Subcutaneous adipose tissue (tissue), 4 donors: ENCODE data around the gene LTA4H. TPM values are rescaled to one million over a fixed set of nuclear protein-coding genes. Genes with fewer than 3 reads are reported as not detected.

ENCODE experiments used
- CTCF ChIP-seq: fragments of 450-650 bp; IDR thresholded peaks from one replicate; pipeline ENCODE4 v1.5.1; 2016; ENCODE audit warnings: low read depth, mild to moderate bottlenecking, control low read depth, antibody characterized with exemption, moderate library complexity
- total RNA-seq, 4 donors: library from RNA; depleted of rRNA; stranded (reverse); fragments of >200 nt; gene quantifications; one replicate each; pipeline ENCODE4 v1.1.0, GENCODE V29; 2016

The LTA4H gene
- total RNA-seq, 4 donors from 2014 or later: 43.3 to 156 (median 57.0) TPM

DNA sequence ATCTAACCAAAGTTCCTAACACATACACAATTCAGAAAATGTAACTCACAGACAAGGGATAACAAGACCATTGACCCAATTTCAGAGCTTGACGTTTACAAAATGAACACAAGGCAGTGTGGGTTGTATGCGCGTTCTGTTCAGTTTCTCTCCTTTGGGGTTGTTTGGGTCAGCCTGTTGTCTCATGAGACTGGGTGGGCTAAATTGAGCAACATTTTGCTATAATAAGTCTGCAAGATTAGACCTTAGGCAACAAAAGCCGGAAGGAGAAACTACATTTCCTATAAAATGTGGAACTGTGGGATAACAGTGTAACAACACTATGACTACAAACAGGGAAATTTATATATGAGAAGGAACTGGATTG lies 18.8 kb upstream of the LTA4H start:
- TF ChIP-seq CTCF: no peak

GRCh38 chr12:96053476-96054243 lies 18.3 kb upstream of the LTA4H start:
- TF ChIP-seq CTCF: no peak

GRCh38 chr12:96051756-96052485 lies 16.5 kb upstream of the LTA4H start:
- TF ChIP-seq CTCF: no peak

GRCh38 chr12:96050139-96050538 lies 14.8 kb upstream of the LTA4H start:
- TF ChIP-seq CTCF: no peak

- TF ChIP-seq CTCF: no peak
These were observed 13.7 kb upstream of the LTA4H start for GRCh38 chr12:96049101-96049500.

DNA sequence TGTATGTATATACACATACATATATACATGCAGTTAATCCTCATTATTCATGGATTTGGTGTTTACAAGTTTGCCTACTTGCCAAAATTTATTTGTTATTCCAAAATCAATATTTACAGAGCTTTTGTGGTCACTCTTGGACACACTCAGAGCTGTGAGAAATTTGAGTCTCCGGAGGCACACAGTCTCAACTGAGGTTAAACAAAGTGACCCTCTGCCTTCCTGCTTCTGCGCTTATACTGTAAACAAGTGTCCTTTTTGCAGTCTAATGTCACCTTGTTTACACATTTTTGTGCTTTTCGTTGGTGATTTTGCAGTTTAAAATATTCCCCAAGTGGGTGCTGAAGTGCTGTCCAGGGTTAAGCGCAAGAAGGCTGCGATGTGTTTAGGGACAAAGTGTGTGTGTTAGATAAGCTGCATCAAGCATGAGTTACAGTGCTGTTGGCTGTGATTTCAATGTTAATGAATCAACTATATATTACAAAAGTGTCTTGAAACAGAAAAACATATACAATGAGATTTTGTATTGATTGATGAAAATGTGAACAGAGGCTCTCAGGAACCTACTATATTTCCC lies 13.1 kb upstream of the LTA4H start:
- no peak for TF ChIP-seq CTCF
